K562 (cell line): ENCODE measurements around the gene PPP1R13B. TPM values are rescaled to one million over a fixed set of nuclear protein-coding genes. Genes with fewer than 3 reads are reported as not detected.

Source experiments
- polyA plus RNA-seq, 8 experiments: library from polyadenylated mRNA; depleted of rRNA in 4 of 8; stranded (reverse) in 5 of 8; unstranded in 3 of 8; fragments of >200 nt; fragmentation: Nextera tagmentation in 2 of 8; fragmentation: Illumina TruSeq in 1 of 8; extraction: Ambion mirVana in 2 of 8; extraction: Trizol in 1 of 8; gene quantifications; 2 replicates each; pipeline versions ENCODE4 v1.2.1 to v1.2.3, GENCODE V29; 2011 to 2014; ENCODE audit warnings: inconsistent platforms in 1 of 8, missing spikeins in 1 of 8
- total RNA-seq, 7 experiments: library from RNA; depleted of rRNA in 6 of 7; stranded (reverse); fragments of >200 nt in 6 of 7; fragmentation: Illumina TruSeq in 2 of 7; extraction: Trizol in 2 of 7; gene quantifications; 2 replicates each; pipeline versions ENCODE4 v1.2.1 to v1.2.3, GENCODE V29; 2011 to 2021; ENCODE audit warnings: low replicate concordance in 1 of 7
- TF ChIP-seq, protein P1 (sequence below): fragments of 450-650 bp; IDR thresholded peaks from 2 replicates; pipeline ENCODE4 v1.6.1; 2016; ENCODE audit warnings: mild to moderate bottlenecking, moderate library complexity

PPP1R13B gene
- total and polyA plus RNA-seq, 9 of the 15 experiments (the other 6 are each of a cell fraction or from before 2014, with no cell fraction given): 0.03 to 1.7 (median 0.15) TPM

DNA sequence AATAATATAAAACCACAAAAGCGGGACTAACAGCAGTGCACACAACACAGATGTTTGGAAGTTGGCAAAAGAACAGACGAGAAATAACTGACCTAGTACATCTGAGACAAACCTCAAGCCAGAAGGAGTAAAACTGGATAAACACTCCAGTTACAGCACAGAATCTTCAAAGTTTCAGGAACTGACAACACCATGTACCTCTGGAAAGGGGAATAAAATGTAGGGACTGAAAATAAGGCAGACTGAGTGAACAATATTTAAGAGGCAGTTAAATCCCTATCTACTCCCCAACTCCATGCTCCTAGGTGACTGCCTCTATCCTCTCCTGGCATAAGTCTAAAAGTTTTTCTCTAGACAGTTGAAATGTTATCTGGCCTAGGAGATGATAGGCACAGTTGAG, 73.9 kb downstream of the PPP1R13B start (continued):
- TF ChIP-seq, protein P1, sequence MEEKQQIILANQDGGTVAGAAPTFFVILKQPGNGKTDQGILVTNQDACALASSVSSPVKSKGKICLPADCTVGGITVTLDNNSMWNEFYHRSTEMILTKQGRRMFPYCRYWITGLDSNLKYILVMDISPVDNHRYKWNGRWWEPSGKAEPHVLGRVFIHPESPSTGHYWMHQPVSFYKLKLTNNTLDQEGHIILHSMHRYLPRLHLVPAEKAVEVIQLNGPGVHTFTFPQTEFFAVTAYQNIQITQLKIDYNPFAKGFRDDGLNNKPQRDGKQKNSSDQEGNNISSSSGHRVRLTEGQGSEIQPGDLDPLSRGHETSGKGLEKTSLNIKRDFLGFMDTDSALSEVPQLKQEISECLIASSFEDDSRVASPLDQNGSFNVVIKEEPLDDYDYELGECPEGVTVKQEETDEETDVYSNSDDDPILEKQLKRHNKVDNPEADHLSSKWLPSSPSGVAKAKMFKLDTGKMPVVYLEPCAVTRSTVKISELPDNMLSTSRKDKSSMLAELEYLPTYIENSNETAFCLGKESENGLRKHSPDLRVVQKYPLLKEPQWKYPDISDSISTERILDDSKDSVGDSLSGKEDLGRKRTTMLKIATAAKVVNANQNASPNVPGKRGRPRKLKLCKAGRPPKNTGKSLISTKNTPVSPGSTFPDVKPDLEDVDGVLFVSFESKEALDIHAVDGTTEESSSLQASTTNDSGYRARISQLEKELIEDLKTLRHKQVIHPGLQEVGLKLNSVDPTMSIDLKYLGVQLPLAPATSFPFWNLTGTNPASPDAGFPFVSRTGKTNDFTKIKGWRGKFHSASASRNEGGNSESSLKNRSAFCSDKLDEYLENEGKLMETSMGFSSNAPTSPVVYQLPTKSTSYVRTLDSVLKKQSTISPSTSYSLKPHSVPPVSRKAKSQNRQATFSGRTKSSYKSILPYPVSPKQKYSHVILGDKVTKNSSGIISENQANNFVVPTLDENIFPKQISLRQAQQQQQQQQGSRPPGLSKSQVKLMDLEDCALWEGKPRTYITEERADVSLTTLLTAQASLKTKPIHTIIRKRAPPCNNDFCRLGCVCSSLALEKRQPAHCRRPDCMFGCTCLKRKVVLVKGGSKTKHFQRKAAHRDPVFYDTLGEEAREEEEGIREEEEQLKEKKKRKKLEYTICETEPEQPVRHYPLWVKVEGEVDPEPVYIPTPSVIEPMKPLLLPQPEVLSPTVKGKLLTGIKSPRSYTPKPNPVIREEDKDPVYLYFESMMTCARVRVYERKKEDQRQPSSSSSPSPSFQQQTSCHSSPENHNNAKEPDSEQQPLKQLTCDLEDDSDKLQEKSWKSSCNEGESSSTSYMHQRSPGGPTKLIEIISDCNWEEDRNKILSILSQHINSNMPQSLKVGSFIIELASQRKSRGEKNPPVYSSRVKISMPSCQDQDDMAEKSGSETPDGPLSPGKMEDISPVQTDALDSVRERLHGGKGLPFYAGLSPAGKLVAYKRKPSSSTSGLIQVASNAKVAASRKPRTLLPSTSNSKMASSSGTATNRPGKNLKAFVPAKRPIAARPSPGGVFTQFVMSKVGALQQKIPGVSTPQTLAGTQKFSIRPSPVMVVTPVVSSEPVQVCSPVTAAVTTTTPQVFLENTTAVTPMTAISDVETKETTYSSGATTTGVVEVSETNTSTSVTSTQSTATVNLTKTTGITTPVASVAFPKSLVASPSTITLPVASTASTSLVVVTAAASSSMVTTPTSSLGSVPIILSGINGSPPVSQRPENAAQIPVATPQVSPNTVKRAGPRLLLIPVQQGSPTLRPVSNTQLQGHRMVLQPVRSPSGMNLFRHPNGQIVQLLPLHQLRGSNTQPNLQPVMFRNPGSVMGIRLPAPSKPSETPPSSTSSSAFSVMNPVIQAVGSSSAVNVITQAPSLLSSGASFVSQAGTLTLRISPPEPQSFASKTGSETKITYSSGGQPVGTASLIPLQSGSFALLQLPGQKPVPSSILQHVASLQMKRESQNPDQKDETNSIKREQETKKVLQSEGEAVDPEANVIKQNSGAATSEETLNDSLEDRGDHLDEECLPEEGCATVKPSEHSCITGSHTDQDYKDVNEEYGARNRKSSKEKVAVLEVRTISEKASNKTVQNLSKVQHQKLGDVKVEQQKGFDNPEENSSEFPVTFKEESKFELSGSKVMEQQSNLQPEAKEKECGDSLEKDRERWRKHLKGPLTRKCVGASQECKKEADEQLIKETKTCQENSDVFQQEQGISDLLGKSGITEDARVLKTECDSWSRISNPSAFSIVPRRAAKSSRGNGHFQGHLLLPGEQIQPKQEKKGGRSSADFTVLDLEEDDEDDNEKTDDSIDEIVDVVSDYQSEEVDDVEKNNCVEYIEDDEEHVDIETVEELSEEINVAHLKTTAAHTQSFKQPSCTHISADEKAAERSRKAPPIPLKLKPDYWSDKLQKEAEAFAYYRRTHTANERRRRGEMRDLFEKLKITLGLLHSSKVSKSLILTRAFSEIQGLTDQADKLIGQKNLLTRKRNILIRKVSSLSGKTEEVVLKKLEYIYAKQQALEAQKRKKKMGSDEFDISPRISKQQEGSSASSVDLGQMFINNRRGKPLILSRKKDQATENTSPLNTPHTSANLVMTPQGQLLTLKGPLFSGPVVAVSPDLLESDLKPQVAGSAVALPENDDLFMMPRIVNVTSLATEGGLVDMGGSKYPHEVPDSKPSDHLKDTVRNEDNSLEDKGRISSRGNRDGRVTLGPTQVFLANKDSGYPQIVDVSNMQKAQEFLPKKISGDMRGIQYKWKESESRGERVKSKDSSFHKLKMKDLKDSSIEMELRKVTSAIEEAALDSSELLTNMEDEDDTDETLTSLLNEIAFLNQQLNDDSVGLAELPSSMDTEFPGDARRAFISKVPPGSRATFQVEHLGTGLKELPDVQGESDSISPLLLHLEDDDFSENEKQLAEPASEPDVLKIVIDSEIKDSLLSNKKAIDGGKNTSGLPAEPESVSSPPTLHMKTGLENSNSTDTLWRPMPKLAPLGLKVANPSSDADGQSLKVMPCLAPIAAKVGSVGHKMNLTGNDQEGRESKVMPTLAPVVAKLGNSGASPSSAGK: no peak
